Activated CD8-positive, alpha-beta memory T cell treated with anti-CD3 and anti-CD28 coated beads for 36 hours (primary cell): Measurements from ENCODE around the gene C11orf54. TPM values are rescaled to one million over a fixed set of nuclear protein-coding genes. Genes with fewer than 3 reads are reported as not detected.
"Not testable (repeated sequence)": the region's sequence is repeated elsewhere in the genome, so short reads cannot be mapped to it uniquely, and the experiment has no call there.

Source experiments
- CTCF ChIA-PET: fragments of 350-600 bp; sonication (Branson Sonifier 250); formaldehyde crosslinking; loops from one replicate; lab custom pipeline; 2021; ENCODE audit warnings: antibody characterized with exemption; lab: Charles Lee
- POLR2A ChIA-PET: fragments of 350-600 bp; sonication (Branson Sonifier 250); formaldehyde crosslinking; loops from one replicate; lab custom pipeline; 2021; ENCODE audit warnings: antibody characterized with exemption; lab: Charles Lee
- total RNA-seq, 2 experiments: library from RNA; stranded (reverse); gene quantifications; one replicate each; pipeline ENCODE4 v1.2.3, GENCODE V29; 2021

C11orf54 gene
- total RNA-seq, 2 experiments from 2014 or later, result 13.4 to 15.0 TPM

GRCh38 chr11:93757301-93757700 is 15.8 kb downstream of the C11orf54 start:
- ChIA-PET POLR2A (no interaction called here), CTCF (no interaction called here)

GRCh38 chr11:93757924-93758865 is 16.7 kb downstream of the C11orf54 start:
- ChIA-PET POLR2A (no interaction called here), CTCF (no interaction called here)

- CTCF ChIA-PET, POLR2A ChIA-PET: not testable (repeated sequence)
These were observed 17.7 kb downstream of the C11orf54 start for GRCh38 chr11:93759123-93759522.

GRCh38 chr11:93761910-93762309 is 20.4 kb downstream of the C11orf54 start:
- POLR2A ChIA-PET, result no interaction called here
- CTCF ChIA-PET, result no interaction called here

GRCh38 chr11:93765551-93765950 is 24.1 kb downstream of the C11orf54 start:
- ChIA-PET POLR2A (no interaction called here), CTCF (interaction anchor here (1.0 kb wide), 1 partner anchor 18 kb away, joined by 3 read pairs; the partner anchor contains the start of gene MED17)

- ChIA-PET POLR2A (no interaction called here), CTCF (interaction anchor here (0.6 kb wide), 1 partner anchor 1301 kb away, joined by 4 read pairs; no protein-coding TSS in a partner anchor)
These were observed 25.0 kb downstream of the C11orf54 start for GRCh38 chr11:93766504-93766903.

DNA sequence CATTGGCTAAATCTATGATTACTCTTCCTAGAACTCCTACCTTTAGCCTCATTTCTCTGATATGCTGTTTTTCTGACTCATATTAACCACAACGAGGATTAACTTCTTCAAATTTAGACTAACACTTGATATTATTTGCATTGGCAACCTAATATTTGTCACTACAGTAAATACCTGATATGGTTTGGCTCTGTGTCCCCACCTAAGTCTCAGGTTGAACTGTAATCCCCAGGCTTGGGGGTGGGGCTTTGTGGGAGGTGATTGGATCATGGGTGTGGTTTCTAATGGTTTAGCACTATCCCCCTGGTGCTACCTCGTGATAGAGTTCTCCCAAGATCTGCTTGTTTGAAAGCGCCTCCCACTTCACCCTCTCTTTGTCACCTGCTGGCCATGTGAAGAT is 25.5 kb downstream of the C11orf54 start:
- POLR2A ChIA-PET, result no interaction called here
- CTCF ChIA-PET, result no interaction called here

- ChIA-PET CTCF (no interaction called here), POLR2A (interaction anchor here (1.3 kb wide), 1 partner anchor 14 kb away, joined by 4 read pairs; the partner anchor contains the start of gene MED17)
These were observed 28.7 kb downstream of the C11orf54 start for GRCh38 chr11:93770160-93770559.

GRCh38 chr11:93772123-93772522 is 30.7 kb downstream of the C11orf54 start:
- POLR2A ChIA-PET, result no interaction called here
- CTCF ChIA-PET, result no interaction called here

DNA sequence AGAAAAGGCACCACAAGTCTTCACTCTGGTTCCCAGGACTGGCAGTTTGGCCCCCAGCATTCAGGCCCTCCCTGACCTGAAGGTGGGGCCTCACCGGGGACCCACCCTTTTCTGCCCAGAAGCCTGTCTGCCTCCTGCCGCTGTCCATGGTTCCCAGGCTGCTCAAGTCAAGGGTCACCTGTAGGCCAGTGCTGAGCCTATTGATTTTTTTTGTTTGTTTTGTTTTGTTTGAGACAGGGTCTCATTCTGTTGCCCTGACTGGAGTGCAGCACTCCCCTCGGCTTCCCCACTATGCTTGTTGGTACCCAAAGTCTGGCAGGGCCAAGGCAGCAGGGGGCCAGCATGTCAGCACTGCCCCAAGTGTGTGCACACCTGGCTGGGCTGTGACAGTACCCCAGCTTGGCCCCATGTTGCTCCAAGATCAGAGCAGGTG is 31.6 kb downstream of the C11orf54 start:
- ChIA-PET CTCF (no interaction called here), POLR2A (no interaction called here)

DNA sequence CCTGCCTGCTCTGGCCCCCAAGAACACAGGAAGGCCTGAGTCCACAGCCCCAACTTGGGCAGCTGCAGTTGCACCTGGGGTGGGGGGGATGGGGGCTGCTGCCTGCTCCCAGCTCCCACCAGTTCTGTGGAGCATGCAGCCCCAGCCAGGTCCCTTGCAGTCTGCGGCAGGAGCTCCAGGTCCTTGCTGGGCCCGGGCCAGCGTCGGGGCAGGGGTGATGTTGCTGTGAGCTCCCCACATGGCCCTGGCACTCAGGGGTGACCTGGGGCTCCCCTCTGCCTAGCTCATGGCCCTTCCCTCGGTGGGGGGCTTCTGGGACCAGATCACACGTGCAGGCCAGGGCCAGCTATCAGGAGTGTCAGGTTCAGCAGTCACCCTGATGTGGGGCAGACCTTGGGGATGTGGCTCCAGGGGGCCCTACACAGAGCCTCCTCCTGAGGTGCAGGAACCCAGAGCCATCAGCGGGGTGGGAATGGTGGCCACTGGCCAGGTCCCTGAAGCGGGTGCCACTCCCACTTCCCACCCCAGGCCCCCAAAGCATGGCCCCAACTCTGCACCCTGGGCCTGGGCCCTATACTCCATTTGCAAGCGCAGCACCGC is 32.2 kb downstream of the C11orf54 start:
- CTCF ChIA-PET, result no interaction called here
- POLR2A ChIA-PET, result no interaction called here

GRCh38 chr11:93774560-93774959 is 33.1 kb downstream of the C11orf54 start:
- CTCF ChIA-PET, POLR2A ChIA-PET: not testable (repeated sequence)

- POLR2A ChIA-PET, result no interaction called here
- CTCF ChIA-PET, result interaction anchor here (0.7 kb wide), 1 partner anchor 758 kb away, joined by 3 read pairs; no protein-coding TSS in a partner anchor
These were observed 33.8 kb downstream of the C11orf54 start for GRCh38 chr11:93775289-93775688.

DNA sequence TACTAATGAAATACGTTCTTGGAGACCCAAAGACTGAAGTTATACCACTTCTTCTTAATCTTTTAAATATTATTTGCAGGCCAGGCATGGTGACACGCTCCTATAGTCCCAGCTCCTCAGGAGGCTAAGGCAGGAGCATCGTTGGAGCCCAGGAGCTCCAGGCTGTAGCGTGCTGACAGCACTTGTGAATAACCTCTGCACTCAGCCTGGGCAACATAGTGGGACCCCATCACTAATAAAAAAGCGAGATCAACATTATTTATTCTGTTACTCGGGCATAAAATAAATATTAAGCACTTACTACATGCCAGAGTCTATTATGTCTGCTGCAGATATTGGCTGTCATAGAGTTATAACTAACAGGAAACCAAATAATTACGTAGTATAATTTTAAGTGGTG is 41.9 kb downstream of the C11orf54 start:
- ChIA-PET POLR2A (interaction anchor here (0.6 to 2.9 kb wide), 7 partner anchors 19 to 345 kb away, joined by 3 to 61 read pairs (median 7); partner anchors contain the start of genes C11orf54, CEP295, PANX1 and TAF1D), CTCF (interaction anchor here (0.9 to 1.2 kb wide), 3 partner anchors 42 to 122 kb away, joined by 3 to 10 read pairs (median 3); partner anchors contain the start of genes C11orf54, CEP295 and TAF1D)

DNA sequence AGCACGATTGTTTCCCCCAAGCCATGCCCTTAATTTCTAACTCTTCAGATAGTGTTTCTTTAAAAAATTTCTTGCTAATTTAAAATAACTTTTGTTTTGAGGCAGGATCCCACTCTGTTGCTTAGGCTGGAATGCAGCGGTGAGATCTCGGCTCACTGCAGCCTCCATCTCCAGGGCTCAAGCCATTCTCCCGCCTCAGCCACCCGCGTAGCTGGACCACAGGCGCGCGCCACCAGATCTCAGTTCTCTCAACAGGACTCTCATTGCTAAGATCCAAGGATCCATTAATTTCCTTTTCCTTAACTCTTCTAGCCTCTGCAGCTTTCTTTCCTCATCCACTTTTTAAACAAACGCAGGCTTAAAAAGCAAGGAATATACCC is 42.3 kb downstream of the C11orf54 start:
- CTCF ChIA-PET, result interaction anchor here (0.8 to 1.2 kb wide), 4 partner anchors 19 to 122 kb away, joined by 3 to 10 read pairs (median 3); partner anchors contain the start of genes C11orf54, CEP295 and TAF1D
- POLR2A ChIA-PET, result interaction anchor here (0.6 to 2.9 kb wide), 10 partner anchors 13 to 579 kb away, joined by 3 to 61 read pairs (median 6); partner anchors contain the start of genes C11orf54, CEP295, PANX1 and TAF1D

DNA sequence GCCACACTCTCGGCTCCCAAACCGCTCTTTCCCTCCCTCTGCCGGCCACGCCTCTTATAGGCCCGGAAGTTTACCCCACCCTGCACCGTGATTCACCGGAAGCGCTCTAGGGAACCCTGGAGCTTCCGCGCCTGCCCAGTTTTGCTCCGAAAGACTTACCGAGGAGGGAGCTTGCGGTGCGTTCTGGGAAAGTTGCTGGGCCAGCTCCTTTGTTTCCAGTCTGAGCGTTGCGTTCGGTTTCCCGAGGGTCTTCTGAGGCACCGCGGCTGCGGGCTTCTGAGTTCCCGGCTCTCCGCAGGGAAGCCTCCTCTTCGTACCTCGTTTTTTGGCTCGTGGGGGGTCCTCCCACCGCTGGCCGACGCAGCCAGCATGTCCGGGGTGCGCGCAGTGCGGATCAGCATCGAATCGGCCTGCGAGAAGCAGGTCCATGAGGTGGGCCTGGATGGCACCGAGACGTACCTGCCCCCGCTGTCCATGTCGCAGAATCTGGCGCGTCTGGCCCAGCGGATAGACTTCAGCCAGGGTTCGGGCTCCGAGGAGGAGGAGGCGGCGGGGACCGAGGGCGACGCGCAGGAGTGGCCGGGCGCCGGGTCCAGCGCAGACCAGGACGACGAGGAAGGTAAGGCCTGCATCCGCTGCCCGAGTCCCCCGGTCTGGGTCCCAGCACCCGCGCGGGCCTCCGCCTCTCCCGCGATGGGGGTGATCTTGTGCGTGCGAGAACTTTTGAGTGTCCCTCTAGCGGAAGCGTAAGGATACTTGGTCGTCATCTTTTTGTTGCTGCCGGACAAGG is 42.9 kb downstream of the C11orf54 start, which contains the start of gene MED17:
TSS of gene MED17 (plus strand) at position 138 of the 790 bp plus-strand sequence. CDS start at position 370, 232 bp downstream.
- POLR2A ChIA-PET, result interaction anchor here (0.6 to 2.9 kb wide), 9 partner anchors 14 to 580 kb away, joined by 3 to 61 read pairs (median 6); partner anchors contain the start of genes C11orf54, CEP295, PANX1 and TAF1D
- CTCF ChIA-PET, result interaction anchor here (0.8 to 1.2 kb wide), 4 partner anchors 19 to 123 kb away, joined by 3 to 10 read pairs (median 3); partner anchors contain the start of genes C11orf54, CEP295 and TAF1D

DNA sequence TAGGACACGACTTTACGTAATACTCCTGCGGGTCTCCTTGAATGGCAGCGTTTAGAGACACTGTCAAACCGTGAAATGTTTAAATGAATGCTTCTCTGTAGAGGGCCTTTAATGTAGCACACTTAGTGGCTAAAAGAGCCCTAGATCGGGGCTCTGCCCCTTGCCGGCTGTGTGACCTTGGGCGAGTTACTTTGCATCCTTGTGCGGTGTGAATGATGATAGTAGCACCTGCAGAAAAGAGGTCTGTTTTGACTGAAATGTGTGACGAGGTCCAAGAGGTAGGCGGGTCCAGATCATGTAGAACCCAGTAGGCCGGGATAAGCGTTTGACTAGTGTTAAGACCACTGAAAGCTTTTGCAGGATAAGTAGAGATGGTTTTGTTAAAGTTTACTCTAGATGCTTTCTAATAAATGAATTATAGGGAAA is 43.5 kb downstream of the C11orf54 start:
- ChIA-PET CTCF (no interaction called here), POLR2A (interaction anchor here (2.3 kb wide), 1 partner anchor 47 kb away, joined by 6 read pairs; no protein-coding TSS in a partner anchor)

GRCh38 chr11:93791493-93791892 is 50.0 kb downstream of the C11orf54 start:
- ChIA-PET CTCF (no interaction called here), POLR2A (no interaction called here)
